Lower leg skin (tissue), 4 donors: Measurements from ENCODE around the gene DOHH. TPM values are rescaled to one million over a fixed set of nuclear protein-coding genes. Genes with fewer than 3 reads are reported as not detected.

Experiments
- DNase-seq, 2 donors: peaks; one replicate each; pipeline ENCODE4 v3.0.0-alpha.2; 2019; ENCODE audit warnings: low spot score in 2 of 2
- H3K4me3 ChIP-seq: fragments of 200-600 bp; sonication (generic); 2 replicates; pipeline ENCODE4 v1.5.1; 2017; ENCODE audit warnings: mild to moderate bottlenecking, low read depth; ENCODE audit not compliant: poor library complexity, severe bottlenecking
- POLR2A ChIP-seq, 2 donors: fragments of 450-650 bp; IDR thresholded peaks; one replicate each; pipeline ENCODE4 v1.6.1; 2016 to 2017; ENCODE audit warnings: antibody characterized with exemption in 2 of 2, mild to moderate bottlenecking in 1 of 2, moderate library complexity in 1 of 2
- WGBS, 2 donors: methylation state at CpG; one replicate each; pipeline ENCODE4 v1.1.5; 2018; 5-methylcytosine and 5-hydroxymethylcytosine counted together
- intact Hi-C: fragments of 100-400 bp; cut with DNase I; formaldehyde crosslinking; loops from one replicate; pipeline ENCODE4 v1.15.0; 2023; ENCODE audit warnings: low total_unique reads
- total RNA-seq, 4 donors: library from RNA; depleted of rRNA; stranded (reverse); fragments of >200 nt; gene quantifications; one replicate each; pipeline ENCODE4 v1.1.0, GENCODE V29; 2016
- TF ChIP-seq, protein P1 (sequence below), 3 donors: fragments of 450-650 bp; IDR thresholded peaks; one replicate each; pipeline ENCODE4 v1.5.1; 2016; ENCODE audit warnings: antibody characterized with exemption in 3 of 3, mild to moderate bottlenecking in 3 of 3, moderate library complexity in 2 of 3

Gene DOHH
- total RNA-seq, 4 donors from 2014 or later = 20.4 to 28.4 (median 24.1) TPM

- TF ChIP-seq, protein P1, sequence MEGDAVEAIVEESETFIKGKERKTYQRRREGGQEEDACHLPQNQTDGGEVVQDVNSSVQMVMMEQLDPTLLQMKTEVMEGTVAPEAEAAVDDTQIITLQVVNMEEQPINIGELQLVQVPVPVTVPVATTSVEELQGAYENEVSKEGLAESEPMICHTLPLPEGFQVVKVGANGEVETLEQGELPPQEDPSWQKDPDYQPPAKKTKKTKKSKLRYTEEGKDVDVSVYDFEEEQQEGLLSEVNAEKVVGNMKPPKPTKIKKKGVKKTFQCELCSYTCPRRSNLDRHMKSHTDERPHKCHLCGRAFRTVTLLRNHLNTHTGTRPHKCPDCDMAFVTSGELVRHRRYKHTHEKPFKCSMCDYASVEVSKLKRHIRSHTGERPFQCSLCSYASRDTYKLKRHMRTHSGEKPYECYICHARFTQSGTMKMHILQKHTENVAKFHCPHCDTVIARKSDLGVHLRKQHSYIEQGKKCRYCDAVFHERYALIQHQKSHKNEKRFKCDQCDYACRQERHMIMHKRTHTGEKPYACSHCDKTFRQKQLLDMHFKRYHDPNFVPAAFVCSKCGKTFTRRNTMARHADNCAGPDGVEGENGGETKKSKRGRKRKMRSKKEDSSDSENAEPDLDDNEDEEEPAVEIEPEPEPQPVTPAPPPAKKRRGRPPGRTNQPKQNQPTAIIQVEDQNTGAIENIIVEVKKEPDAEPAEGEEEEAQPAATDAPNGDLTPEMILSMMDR (IDR thresholded peaks at IDR 0.05) = no peak
- no peak for TF ChIP-seq POLR2A (IDR thresholded peaks at IDR 0.05)
- H3K4me3 ChIP-seq = no peak within 1 kb of the TSS
- 39 to 64% methylated on average over 14 to 27 of the region's 27 CpGs for WGBS, 2 donors
- no peak for DNase-seq
- intact Hi-C loops = no loop called here
These were observed 19.9 kb downstream of the DOHH start, which contains the start of gene SMIM24 for GRCh38 chr19:3480383-3481091. SMIM24 (minus strand) TSS chr19:3480525; CDS start chr19:3480463, 62 bp downstream.

- TF ChIP-seq, protein P1 (IDR thresholded peaks at IDR 0.05) = no peak
- TF ChIP-seq POLR2A (IDR thresholded peaks at IDR 0.05) = no peak
- WGBS, 2 donors = 29 to 51% methylated on average over 9 of the region's 9 CpGs
- no peak overlapping the region for H3K4me3 ChIP-seq
- DNase-seq = no peak
- intact Hi-C loops = no loop called here
These were observed 20.6 kb downstream of the DOHH start for GRCh38 chr19:3479834-3480215.

DNA sequence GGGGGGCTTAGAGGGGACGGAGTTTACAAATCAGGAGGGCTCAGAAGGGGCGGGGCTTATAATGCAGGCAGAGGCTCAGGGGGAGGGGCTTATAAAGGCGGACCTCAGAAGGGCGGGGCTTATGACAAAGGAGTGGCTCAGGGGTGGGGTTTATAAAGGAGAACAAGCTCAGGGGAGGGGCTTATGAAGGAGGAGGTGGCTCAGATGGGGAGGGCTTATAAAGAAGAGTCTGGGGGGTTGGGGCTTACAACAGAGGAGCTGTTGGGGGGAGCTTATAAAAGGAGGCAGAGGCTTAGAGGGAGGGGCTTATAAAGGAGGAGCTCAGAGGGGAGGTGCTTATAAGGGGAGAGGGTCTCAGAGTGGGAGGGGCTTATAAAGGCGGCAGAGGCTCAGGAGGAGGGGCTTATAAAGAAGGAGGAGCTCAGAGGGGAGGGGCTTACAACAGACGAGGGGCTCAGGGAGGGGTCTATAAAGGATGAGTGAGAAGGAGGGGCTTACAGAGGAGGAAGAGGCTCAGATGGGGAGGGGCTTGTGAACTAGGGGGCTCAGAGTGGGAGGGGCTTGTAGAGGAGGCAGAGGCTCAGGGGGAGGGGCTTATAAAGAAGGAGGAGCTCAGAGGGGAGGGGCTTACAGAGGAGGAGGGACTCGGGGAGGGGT lies 21.2 kb downstream of the DOHH start:
- 20 to 49% methylated on average over 7 of the region's 7 CpGs for WGBS, 2 donors
- no peak overlapping the region for H3K4me3 ChIP-seq
- DNase-seq = no peak
- no peak for TF ChIP-seq POLR2A (IDR thresholded peaks at IDR 0.05)
- TF ChIP-seq, protein P1 (IDR thresholded peaks at IDR 0.05) = no peak
- intact Hi-C loops = no loop called here

DNA sequence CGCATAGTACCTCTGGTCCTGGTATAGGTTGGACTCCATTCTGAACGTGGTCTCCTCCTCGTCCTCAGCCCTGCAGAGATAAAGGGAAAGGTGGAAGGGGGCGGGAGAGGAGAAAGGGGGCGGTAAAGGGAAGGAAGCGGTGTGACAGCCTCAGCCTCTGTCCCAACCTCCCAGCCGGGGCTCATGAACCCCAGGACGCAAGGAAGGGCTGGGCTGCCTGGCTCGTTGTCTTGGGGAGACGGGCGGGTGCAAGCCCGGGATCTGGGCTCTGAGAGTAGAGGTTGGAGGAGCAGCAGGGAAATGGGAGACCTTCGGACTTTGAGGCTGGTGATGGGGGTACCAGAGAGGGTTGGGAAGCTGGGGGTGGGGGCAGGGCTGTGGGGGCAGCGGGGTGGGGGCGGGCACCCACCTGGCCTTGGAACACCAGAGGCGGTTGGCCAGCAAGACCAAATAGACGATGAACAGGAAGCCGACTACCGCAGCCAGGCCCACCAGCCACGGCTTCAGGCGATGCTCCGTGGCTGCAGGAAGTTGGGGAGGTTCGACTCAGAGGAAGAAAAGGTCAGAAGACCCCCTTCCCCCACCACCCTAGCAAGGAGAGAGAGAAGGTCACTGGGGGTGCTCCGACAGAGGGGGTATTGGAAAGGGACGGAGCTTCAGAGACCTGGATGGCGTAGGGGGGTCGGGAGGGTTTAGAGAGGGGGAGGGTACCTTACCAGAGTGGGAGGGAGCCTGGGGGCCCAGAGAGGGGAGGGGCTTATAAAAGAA lies 21.9 kb downstream of the DOHH start:
- H3K4me3 ChIP-seq = no peak overlapping the region
- intact Hi-C loops = no loop called here
- DNase-seq = no peak
- 16 to 32% methylated on average over 23 to 27 of the region's 27 CpGs for WGBS, 2 donors
- TF ChIP-seq, protein P1 (IDR thresholded peaks at IDR 0.05) = no peak
- no peak for TF ChIP-seq POLR2A (IDR thresholded peaks at IDR 0.05)

- intact Hi-C loops = no loop called here
- H3K4me3 ChIP-seq = no peak overlapping the region
- TF ChIP-seq, protein P1 (IDR thresholded peaks at IDR 0.05) = no peak
- TF ChIP-seq POLR2A (IDR thresholded peaks at IDR 0.05) = no peak
- 94 to 95% methylated on average over 2 of the region's 2 CpGs for WGBS, 2 donors
- DNase-seq = no peak
These were observed 22.5 kb downstream of the DOHH start for GRCh38 chr19:3477951-3478350.
